Neural progenitor cell (in vitro differentiated cells): ENCODE results near the gene C13orf42.

ENCODE experiments used
- EZH2 ChIP-seq: fragments of 200-600 bp; sonication (generic); IDR thresholded peaks from 2 replicates; pipeline ENCODE4 v1.6.1; 2017; ENCODE audit warnings: antibody characterized with exemption, mild to moderate bottlenecking, moderate library complexity
- EZH2phosphoT487 ChIP-seq: fragments of 200-600 bp; sonication (generic); IDR thresholded peaks from 2 replicates; pipeline ENCODE4 v1.6.1; 2017; ENCODE audit warnings: antibody characterized with exemption
- TF ChIP-seq, protein P1 (sequence below): fragments of 200-600 bp; sonication (generic); IDR thresholded peaks from 2 replicates; pipeline ENCODE4 v1.5.1; 2017; ENCODE audit warnings: antibody characterized with exemption, mild to moderate bottlenecking

DNA sequence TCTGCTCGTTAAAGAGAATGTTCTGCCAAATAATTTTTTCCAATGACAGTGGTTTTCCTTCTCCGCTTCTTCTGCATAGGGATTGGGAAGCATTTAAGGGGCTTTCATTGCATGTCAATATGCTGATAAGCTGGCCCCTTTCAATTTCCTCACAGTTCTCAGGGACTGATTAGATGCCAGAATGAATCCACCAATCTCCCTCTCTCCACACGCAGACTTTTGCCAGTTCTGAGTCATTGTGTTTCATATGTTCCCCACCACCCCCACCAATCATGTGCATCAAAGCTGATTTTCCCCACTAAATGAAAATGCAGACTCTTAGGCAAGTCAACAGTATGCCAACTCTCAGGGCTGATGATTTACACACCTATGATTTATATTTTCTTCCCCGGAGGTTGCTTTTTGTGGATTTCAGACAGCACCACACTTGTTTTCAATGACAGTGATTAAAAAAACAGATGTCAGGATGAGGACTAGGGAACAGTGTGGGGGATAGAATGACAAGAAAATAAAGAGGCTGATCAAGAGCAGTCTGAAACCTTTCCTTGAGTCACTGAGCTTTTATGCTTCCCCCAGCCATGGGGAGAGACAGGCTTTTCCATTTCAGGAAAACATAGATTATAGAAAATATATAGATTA is 47.9 kb upstream of the C13orf42 start:
- TF ChIP-seq, protein P1, sequence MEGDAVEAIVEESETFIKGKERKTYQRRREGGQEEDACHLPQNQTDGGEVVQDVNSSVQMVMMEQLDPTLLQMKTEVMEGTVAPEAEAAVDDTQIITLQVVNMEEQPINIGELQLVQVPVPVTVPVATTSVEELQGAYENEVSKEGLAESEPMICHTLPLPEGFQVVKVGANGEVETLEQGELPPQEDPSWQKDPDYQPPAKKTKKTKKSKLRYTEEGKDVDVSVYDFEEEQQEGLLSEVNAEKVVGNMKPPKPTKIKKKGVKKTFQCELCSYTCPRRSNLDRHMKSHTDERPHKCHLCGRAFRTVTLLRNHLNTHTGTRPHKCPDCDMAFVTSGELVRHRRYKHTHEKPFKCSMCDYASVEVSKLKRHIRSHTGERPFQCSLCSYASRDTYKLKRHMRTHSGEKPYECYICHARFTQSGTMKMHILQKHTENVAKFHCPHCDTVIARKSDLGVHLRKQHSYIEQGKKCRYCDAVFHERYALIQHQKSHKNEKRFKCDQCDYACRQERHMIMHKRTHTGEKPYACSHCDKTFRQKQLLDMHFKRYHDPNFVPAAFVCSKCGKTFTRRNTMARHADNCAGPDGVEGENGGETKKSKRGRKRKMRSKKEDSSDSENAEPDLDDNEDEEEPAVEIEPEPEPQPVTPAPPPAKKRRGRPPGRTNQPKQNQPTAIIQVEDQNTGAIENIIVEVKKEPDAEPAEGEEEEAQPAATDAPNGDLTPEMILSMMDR = no peak
- TF ChIP-seq EZH2 = no peak
- no peak for TF ChIP-seq EZH2phosphoT487
